ENCODE data around the gene ST7. TPM values are rescaled to one million over a fixed set of nuclear protein-coding genes. Genes with fewer than 3 reads are reported as not detected.

Gene ST7
- total RNA-seq, 1 experiment from 2014 or later, result 26.8 TPM

GRCh38 chr7:116977172-116977571 lies 23.9 kb downstream of the ST7 start:
- peak; percentile 24 for DNase-seq (ENCODE audit: low read depth)

- DNase-seq (ENCODE audit: low read depth), result no peak
Measured at GRCh38 chr7:116978006-116978405, 24.7 kb downstream of the ST7 start.

GRCh38 chr7:116979430-116979829 lies 26.1 kb downstream of the ST7 start:
- no peak for DNase-seq (ENCODE audit: low read depth)

GRCh38 chr7:116980354-116980753 lies 27.1 kb downstream of the ST7 start:
- DNase-seq (ENCODE audit: low read depth), result no peak

DNA sequence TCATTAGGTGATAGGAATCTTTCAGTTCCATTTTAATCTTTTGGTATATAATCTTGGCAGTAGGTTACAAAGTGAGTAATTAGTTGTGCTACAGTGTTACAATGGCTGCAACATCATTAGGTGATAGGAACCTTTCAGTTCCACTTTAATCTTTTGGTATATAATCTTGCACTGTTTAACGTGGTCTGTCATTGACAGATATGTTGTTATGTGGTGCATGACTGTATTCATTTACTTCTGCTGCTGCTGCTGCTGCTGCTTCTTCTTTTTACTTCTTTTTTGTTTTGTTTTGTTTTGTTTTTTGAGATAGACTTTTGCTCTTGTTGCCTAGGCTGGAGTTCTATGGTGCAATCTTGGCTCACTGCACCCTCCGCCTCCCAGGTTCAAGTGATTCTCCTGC lies 28.6 kb downstream of the ST7 start:
- DNase-seq (ENCODE audit: low read depth), result no peak

DNA sequence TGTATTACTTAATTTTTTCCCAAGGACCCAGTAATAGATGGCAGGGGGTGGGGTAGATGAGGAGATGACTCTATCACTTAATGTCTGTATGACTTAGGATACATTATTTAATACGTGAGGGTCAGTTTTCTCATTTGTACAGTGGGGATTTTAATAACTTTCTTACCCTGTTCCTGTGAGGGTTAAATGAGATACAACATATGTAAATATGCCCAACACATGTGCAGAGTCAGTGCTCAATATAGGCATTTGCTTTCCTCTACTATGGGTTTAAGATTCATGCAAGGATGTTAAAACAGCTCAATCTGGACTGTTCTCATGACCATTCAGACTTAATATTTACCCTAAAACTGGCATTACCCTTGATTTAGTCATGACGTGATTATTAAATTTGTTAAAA lies 31.2 kb downstream of the ST7 start:
- DNase-seq (ENCODE audit: low read depth), result no peak

DNA sequence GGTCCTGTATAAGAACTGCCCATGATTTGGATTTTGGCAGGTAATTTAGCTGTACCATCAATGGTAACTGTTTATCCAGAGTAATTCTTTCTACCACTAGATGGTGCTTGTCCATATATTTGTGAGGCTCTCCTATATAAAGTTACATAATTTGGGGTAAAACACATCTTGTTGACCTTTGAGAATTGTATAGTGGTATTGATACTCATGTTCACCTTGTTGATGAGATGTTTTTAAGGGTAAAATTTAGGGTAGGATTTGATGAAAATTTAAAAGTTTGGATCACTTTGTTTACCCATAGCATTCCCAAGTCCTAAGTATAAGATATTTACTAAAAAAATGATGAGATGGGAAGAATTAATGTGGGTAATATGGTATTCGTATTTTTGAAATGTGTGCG lies 31.6 kb downstream of the ST7 start:
- peak; percentile 41 for DNase-seq (ENCODE audit: low read depth)

GRCh38 chr7:116985575-116985974 lies 32.3 kb downstream of the ST7 start:
- no peak for DNase-seq (ENCODE audit: low read depth)

GRCh38 chr7:116986611-116987565 lies 33.6 kb downstream of the ST7 start:
- no peak for DNase-seq (ENCODE audit: low read depth)

- DNase-seq (ENCODE audit: low read depth), result no peak
Measured at GRCh38 chr7:116988363-116988989, 35.2 kb downstream of the ST7 start.

GRCh38 chr7:116990056-116990455 lies 36.8 kb downstream of the ST7 start:
- no peak for DNase-seq (ENCODE audit: low read depth)

GRCh38 chr7:116991233-116991632 lies 37.9 kb downstream of the ST7 start:
- no peak for DNase-seq (ENCODE audit: low read depth)

DNA sequence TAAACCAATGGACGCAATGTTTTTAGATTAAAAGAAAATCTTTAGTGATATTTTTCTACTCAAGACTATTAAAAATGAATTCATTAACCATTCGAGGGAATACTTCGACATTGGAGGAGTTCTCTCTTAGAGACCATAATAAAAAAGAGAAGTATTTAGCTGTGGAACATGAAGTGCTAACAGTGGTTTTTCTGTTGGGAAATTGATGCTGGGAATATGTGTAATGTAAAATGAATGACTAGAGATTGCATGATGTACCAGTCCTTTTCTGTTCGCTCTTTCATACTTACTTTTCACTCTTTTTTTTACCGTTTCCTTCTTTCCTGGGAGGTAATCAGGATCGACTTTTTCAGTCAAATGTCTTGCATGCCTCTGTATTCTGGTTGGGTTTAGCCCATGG lies 41.3 kb downstream of the ST7 start:
- DNase-seq (ENCODE audit: low read depth), result no peak

DNA sequence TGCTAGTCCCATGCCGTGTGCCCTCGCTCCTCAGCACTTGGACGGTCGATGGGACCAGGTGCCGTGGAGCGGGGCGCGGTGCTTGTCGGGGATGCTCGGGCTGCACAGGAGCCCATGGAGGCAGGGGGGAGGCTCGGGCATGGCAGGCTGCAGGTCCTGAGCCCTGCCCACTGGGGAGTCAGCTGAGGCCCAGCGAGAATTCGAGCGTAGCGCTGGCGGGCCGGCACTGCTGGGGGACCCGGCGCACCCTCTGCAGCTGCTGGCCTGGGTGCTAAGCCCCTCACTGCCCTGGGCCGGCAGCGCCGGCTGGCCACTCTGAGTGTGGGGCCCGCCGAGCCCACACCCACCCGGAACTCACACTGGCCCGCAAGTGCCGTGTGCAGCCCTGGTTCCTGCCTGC lies 44.7 kb downstream of the ST7 start:
- DNase-seq (ENCODE audit: low read depth), result no peak

DNA sequence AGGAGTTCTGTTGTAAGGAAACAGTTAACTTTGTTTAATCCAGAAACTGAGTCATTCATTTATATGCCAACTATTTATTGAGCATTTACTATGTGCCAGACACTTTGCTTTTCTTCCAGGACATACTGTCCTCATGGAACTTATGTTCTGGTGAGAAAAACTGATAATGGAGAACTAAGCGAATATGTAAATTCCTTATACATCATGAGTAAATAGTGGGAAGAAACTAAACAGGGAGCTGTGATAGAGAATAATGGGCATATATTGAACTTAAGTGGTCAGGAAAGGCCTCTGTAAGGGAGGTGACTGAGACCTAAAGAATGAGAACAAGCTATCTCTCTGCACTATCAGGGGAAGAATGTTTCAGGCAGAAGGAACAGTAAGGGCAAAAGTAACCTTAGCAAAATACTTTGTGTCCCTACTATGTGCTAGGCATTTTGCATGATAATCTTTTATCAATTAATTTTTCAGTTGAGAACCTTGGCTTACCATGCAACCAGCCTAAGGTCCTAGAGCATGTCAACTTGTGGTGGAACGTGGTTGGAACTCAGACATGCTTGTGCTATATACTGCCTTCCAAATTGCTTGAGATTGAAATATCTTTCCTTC lies 45.4 kb downstream of the ST7 start:
- no peak for DNase-seq (ENCODE audit: low read depth)

DNA sequence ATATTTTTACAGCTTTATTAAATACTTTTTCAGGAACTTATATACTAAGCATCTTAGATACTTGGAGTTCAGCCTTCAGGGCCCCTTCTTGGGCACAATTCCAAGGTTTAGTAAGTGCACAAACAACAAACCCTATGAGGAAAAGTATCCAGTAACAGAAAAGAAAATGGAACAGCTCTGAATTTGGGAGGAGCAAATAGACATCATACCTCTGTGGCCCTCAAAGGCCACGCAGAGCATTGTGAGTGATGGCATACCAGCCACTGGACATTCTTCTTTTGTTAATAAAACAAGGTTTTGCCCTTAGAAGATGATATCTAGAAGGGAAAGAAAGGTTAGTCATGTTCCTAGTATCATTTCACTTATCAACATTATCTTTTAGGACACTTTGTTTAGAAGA lies 46.0 kb downstream of the ST7 start:
- peak; percentile 9 for DNase-seq (ENCODE audit: low read depth)

GRCh38 chr7:117001283-117001682 lies 48.0 kb downstream of the ST7 start:
- no peak for DNase-seq (ENCODE audit: low read depth)

DNA sequence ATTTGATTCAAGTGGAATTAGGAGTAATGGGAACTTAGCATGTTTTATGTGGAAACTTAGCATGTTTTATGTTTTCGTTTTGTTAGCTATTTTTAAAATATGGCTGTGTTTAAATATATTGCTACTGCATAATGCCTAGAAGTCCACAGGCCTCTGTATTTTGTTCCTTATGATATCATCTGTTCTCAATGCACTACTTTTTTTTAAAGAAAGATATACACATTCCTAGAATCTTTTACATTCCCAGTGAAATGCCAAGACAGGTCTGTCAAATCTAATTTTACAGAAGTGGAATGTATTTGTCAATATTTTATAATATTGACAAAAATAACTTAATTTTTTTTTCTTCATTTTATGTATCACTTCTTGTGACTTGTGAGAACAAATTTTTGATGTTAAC lies 51.6 kb downstream of the ST7 start:
- DNase-seq (ENCODE audit: low read depth), result no peak

DNA sequence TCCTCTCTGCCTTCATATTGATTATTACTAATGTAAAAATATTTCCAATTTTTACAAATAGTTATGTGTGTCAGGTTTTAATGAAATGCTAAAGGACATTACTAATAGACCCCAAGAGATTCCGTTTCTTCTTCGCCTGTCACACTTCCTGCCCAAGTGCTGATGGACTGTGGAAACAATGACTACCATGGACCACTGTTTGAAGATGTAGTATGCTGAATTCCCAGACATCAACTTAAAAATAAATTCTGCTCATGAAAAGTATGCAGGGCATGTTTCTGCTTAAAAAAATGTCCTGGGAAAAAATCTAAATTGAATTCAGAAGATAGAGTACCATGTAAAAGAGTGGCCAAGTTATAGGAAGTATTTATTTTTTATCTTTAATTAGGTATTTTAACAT lies 52.1 kb downstream of the ST7 start:
- DNase-seq (ENCODE audit: low read depth), result no peak

GRCh38 chr7:117006907-117007684 lies 53.8 kb downstream of the ST7 start:
- no peak for DNase-seq (ENCODE audit: low read depth)

- DNase-seq (ENCODE audit: low read depth), result no peak
Measured at GRCh38 chr7:117008118-117008885, 55.0 kb downstream of the ST7 start.
